Left renal cortex interstitium (tissue), 4 donors: Measurements from ENCODE around the gene MRPL41. TPM values are rescaled to one million over a fixed set of nuclear protein-coding genes. Genes with fewer than 3 reads are reported as not detected.
"Not testable (repeated sequence)": the region's sequence is repeated elsewhere in the genome, so short reads cannot be mapped to it uniquely, and the experiment has no call there.

Experiments
- DNase-seq, 4 donors: peaks; one replicate each; pipeline ENCODE4 v3.0.0-alpha.2; 2013; ENCODE audit warnings: low read depth in 4 of 4, low spot score in 2 of 4, missing footprints in 1 of 4
- polyA plus RNA-seq, 4 donors: library from polyadenylated mRNA; unstranded; fragments of 120-200 nt; gene quantifications; one replicate each; pipeline ENCODE4 v1.2.1, GENCODE V29; 2013; ENCODE audit not compliant: insufficient read length in 4 of 4

Gene MRPL41
- polyA plus RNA-seq, 4 donors, result 15.1 to 31.1 (median 25.3) TPM

- DNase-seq, result not testable (repeated sequence)
These were observed 768 bp upstream of the MRPL41 start for GRCh38 chr9:137550958-137551263.

GRCh38 chr9:137552022-137552768 lies 516 bp downstream of the MRPL41 start:
- no peak for DNase-seq

- DNase-seq, result not testable (repeated sequence)
These were observed 2.0 kb downstream of the MRPL41 start for GRCh38 chr9:137553654-137554053.

GRCh38 chr9:137554349-137554748 lies 2.7 kb downstream of the MRPL41 start:
- DNase-seq, result no peak

GRCh38 chr9:137555179-137555578 lies 3.5 kb downstream of the MRPL41 start:
- DNase-seq, result no peak

- no peak for DNase-seq
These were observed 4.6 kb downstream of the MRPL41 start for GRCh38 chr9:137556069-137556838.

- no peak for DNase-seq
These were observed 6.4 kb downstream of the MRPL41 start for GRCh38 chr9:137558127-137558526.

GRCh38 chr9:137564134-137564533 lies 12.5 kb downstream of the MRPL41 start:
- no peak for DNase-seq

- no peak for DNase-seq
These were observed 13.2 kb downstream of the MRPL41 start for GRCh38 chr9:137564817-137565411.

- not testable (repeated sequence) for DNase-seq
These were observed 16.8 kb downstream of the MRPL41 start for GRCh38 chr9:137568445-137568844.

- DNase-seq, result no peak
These were observed 18.0 kb downstream of the MRPL41 start for GRCh38 chr9:137569609-137570203.

- DNase-seq, result no peak
These were observed 18.9 kb downstream of the MRPL41 start for GRCh38 chr9:137570566-137570965.

- no peak for DNase-seq
These were observed 22.5 kb downstream of the MRPL41 start for GRCh38 chr9:137574192-137574591.

GRCh38 chr9:137575364-137575715 lies 23.7 kb downstream of the MRPL41 start:
- no peak for DNase-seq

GRCh38 chr9:137575716-137576411 lies 24.2 kb downstream of the MRPL41 start:
- no peak for DNase-seq

GRCh38 chr9:137578518-137579258 lies 27.0 kb downstream of the MRPL41 start, which contains the start of gene DPH7:
Gene DPH7 (minus strand): TSS chr9:137578925. CDS start chr9:137578777, 148 bp downstream.
- DNase-seq, result peak; percentile 63 to 91 (median 83)

- no peak for DNase-seq
These were observed 27.6 kb downstream of the MRPL41 start for GRCh38 chr9:137579259-137579604.

- no peak for DNase-seq
These were observed 28.7 kb downstream of the MRPL41 start for GRCh38 chr9:137580209-137580953.

- DNase-seq, result no peak
These were observed 29.3 kb downstream of the MRPL41 start for GRCh38 chr9:137580954-137581322.
